ENCODE results near the gene CSMD2. TPM values are rescaled to one million over a fixed set of nuclear protein-coding genes. Genes with fewer than 3 reads are reported as not detected.

CSMD2 gene
- total and polyA plus RNA-seq, 8 donors = 0.20 to 0.81 (median 0.47) TPM

GRCh38 chr1:33660244-33660643 is 504.8 kb downstream of the CSMD2 start:
- no peak overlapping the region for H3K27ac ChIP-seq
- TF ChIP-seq CTCF (IDR thresholded peaks at IDR 0.05) = no peak
- intact Hi-C loops (cut with DNase I) = no loop called here
- H3K36me3 ChIP-seq = no peaks in the 10 kb centered on the region
- DNase-seq (no peak), ATAC-seq (no peak)
- peaks cover 0 to 12% of the 10 kb centered on the region in 2 donors for H3K27me3 ChIP-seq
- H3K9me3 ChIP-seq = no peaks in the 10 kb centered on the region
- no peaks in the 10 kb centered on the region for H3K4me1 ChIP-seq
- no peak overlapping the region for H3K4me3 ChIP-seq

- DNase-seq (no peak), ATAC-seq (no peak)
- Histone ChIP-seq H3K27ac (no peak overlapping the region), H3K36me3 (no peaks in the 10 kb centered on the region), H3K4me3 (no peak overlapping the region), H3K4me1 (no peaks in the 10 kb centered on the region), H3K27me3 (peaks cover 0 to 12% of the 10 kb centered on the region in 2 donors), H3K9me3 (no peaks in the 10 kb centered on the region)
- intact Hi-C loops (cut with DNase I) = no loop called here
- no peak for TF ChIP-seq CTCF (IDR thresholded peaks at IDR 0.05)
Observed at GRCh38 chr1:33659641-33660040, 505.4 kb downstream of the CSMD2 start.

GRCh38 chr1:33657833-33658232 is 507.2 kb downstream of the CSMD2 start:
- no peak overlapping the region for H3K27ac ChIP-seq
- no peak for TF ChIP-seq CTCF (IDR thresholded peaks at IDR 0.05)
- intact Hi-C loops (cut with DNase I) = no loop called here
- DNase-seq (no peak), ATAC-seq (no peak)
- H3K36me3 ChIP-seq = no peaks in the 10 kb centered on the region
- H3K27me3 ChIP-seq = peaks cover 0 to 6% of the 10 kb centered on the region in 2 donors
- H3K4me3 ChIP-seq = no peak overlapping the region
- H3K9me3 ChIP-seq = no peaks in the 10 kb centered on the region
- H3K4me1 ChIP-seq = no peaks in the 10 kb centered on the region

- intact Hi-C loops (cut with DNase I) = no loop called here
Observed at GRCh38 chr1:33656467-33657005, 508.5 kb downstream of the CSMD2 start.

DNA sequence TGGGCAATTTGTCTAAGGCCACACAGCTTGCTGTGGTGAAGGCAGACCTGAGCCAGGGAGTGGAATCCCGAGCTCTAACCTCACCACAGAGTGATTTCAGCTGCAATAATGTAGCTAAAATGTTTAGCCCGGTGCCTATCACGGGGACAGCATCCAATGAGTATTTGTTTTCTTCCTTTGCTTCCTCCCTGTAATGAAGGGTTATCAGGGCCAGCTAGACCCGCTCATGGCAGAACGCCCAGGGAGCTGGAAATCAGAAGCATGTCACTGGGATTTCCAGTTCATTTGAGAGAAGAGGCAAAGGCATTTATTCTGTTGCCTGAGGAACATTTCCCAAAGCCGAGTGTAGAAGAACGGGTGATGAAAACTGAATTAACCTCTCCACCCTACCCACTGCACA is 509.5 kb downstream of the CSMD2 start:
- Histone ChIP-seq H3K27ac (no peak overlapping the region), H3K4me1 (no peaks in the 10 kb centered on the region), H3K36me3 (no peaks in the 10 kb centered on the region), H3K4me3 (no peak overlapping the region), H3K27me3 (no peaks in the 10 kb centered on the region), H3K9me3 (no peaks in the 10 kb centered on the region)
- ATAC-seq = no peak
- intact Hi-C loops (cut with DNase I) = no loop called here
- no peak for DNase-seq
- no peak for TF ChIP-seq CTCF (IDR thresholded peaks at IDR 0.05)

More at GRCh38 chr1:33656467-33657005, 508.5 kb downstream of the CSMD2 start:
- H3K36me3 ChIP-seq = no peaks in the 10 kb centered on the region
- H3K4me3 ChIP-seq = no peak overlapping the region
- no peak overlapping the region for H3K27ac ChIP-seq
- no peaks in the 10 kb centered on the region for H3K27me3 ChIP-seq
- H3K4me1 ChIP-seq = no peaks in the 10 kb centered on the region
- no peak for DNase-seq
- no peak for TF ChIP-seq CTCF (IDR thresholded peaks at IDR 0.05)
- no peaks in the 10 kb centered on the region for H3K9me3 ChIP-seq
- no peak for ATAC-seq
